Myocyte (in vitro differentiated cells): ENCODE results near the gene OSCP1. TPM values are rescaled to one million over a fixed set of nuclear protein-coding genes. Genes with fewer than 3 reads are reported as not detected.

Experiments
- DNase-seq: peaks from one replicate; pipeline ENCODE4 v3.0.0-alpha.2; 2012; ENCODE audit warnings: low read depth
- total RNA-seq: library from RNA; depleted of rRNA; stranded (reverse); fragments of >200 nt; gene quantifications from 2 replicates; pipeline ENCODE4 v1.2.3, GENCODE V29; 2014

The OSCP1 gene
- total RNA-seq, 1 donor from 2014 or later, result 9.4 TPM

GRCh38 chr1:36406440-36406839 lies 43.8 kb downstream of the OSCP1 start:
- DNase-seq, result no peak

GRCh38 chr1:36402504-36402890 lies 47.8 kb downstream of the OSCP1 start:
- DNase-seq, result no peak

GRCh38 chr1:36401602-36402503 lies 48.4 kb downstream of the OSCP1 start:
- DNase-seq, result no peak

- no peak for DNase-seq
These were observed 49.2 kb downstream of the OSCP1 start for GRCh38 chr1:36400825-36401601.

GRCh38 chr1:36400514-36400824 lies 49.8 kb downstream of the OSCP1 start:
- DNase-seq, result no peak

GRCh38 chr1:36398370-36398977 lies 51.8 kb downstream of the OSCP1 start:
- no peak for DNase-seq

- peak; percentile 96 for DNase-seq
These were observed 52.6 kb downstream of the OSCP1 start, which contains the start of gene LSM10 for GRCh38 chr1:36397378-36398230. LSM10 (minus strand) TSS chr1:36397908; CDS start chr1:36394129, 3,779 bp downstream.

GRCh38 chr1:36397083-36397377 lies 53.2 kb downstream of the OSCP1 start:
- no peak for DNase-seq

- no peak for DNase-seq
These were observed 53.9 kb downstream of the OSCP1 start for GRCh38 chr1:36396359-36396758.

- DNase-seq, result no peak
These were observed 56.6 kb downstream of the OSCP1 start for GRCh38 chr1:36393686-36394085.

GRCh38 chr1:36392836-36393235 lies 57.4 kb downstream of the OSCP1 start:
- DNase-seq, result no peak

- DNase-seq, result no peak
These were observed 59.0 kb downstream of the OSCP1 start for GRCh38 chr1:36391271-36391670.

- DNase-seq, result no peak
These were observed 59.8 kb downstream of the OSCP1 start for GRCh38 chr1:36390411-36390810.

- no peak for DNase-seq
These were observed 60.3 kb downstream of the OSCP1 start for GRCh38 chr1:36389999-36390398.

- no peak for DNase-seq
These were observed 61.0 kb downstream of the OSCP1 start for GRCh38 chr1:36389261-36389660.

GRCh38 chr1:36387141-36387949 lies 62.9 kb downstream of the OSCP1 start:
- DNase-seq, result peak; percentile 45

GRCh38 chr1:36386265-36387140 lies 63.7 kb downstream of the OSCP1 start:
- peak; percentile 100 for DNase-seq

- peak; percentile 99 for DNase-seq
These were observed 64.6 kb downstream of the OSCP1 start, which contains the start of gene STK40 for GRCh38 chr1:36385410-36386264. STK40 (minus strand) TSS chr1:36385924; CDS start chr1:36361332, 24,592 bp downstream.
